GM18499 (cell line): ENCODE data around the gene SEPTIN8.

Experiments
- ATAC-seq: cut with Tn5 transposase; IDR thresholded peaks from one replicate; pipeline ENCODE4 v1.9.1; 2021; ENCODE audit warnings: moderate number of reproducible peaks; ENCODE audit not compliant: insufficient read depth, unreplicated experiment

SEPTIN8 gene, protein sequence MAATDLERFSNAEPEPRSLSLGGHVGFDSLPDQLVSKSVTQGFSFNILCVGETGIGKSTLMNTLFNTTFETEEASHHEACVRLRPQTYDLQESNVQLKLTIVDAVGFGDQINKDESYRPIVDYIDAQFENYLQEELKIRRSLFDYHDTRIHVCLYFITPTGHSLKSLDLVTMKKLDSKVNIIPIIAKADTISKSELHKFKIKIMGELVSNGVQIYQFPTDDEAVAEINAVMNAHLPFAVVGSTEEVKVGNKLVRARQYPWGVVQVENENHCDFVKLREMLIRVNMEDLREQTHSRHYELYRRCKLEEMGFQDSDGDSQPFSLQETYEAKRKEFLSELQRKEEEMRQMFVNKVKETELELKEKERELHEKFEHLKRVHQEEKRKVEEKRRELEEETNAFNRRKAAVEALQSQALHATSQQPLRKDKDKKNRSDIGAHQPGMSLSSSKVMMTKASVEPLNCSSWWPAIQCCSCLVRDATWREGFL

GRCh38 chr5:132777209-132778069 lies at the start of gene SEPTIN8:
Gene SEPTIN8, minus strand, starts transcription at chr5:132777239. Its CDS starts 102 bp downstream, at chr5:132777137.
- no peak for ATAC-seq

- no peak for ATAC-seq
Measured at GRCh38 chr5:132826424-132827082, 49.5 kb upstream of the SEPTIN8 start.

DNA sequence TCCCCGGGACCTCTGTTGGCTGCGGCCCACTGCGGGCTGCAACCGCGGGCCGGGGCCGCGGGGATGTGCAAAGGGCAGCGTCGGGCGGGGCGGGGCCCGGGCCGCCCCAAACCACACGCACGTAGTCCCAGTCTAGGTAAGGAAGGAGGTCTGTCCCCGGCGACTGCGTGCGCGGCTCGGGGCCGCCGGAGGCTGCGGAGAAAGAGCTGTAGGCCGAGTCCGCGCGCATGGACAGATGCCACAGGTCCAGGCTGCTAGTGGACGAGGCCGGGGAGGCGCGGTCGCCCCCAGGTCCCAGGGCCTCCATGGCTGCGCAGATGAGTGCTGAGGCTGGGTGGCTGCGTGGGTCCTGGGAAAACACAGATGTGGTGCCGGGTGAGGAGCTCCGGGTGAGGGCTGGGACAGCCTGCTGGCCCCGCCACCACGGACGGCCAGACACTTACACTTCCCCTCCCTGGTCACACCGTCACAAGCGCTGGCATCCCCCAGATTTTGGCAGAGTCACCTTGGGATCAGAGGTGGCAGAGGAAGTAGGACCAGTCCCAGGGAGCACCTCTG lies 48.9 kb upstream of the SEPTIN8 start:
- ATAC-seq, result no peak

GRCh38 chr5:132825033-132825833 lies 48.2 kb upstream of the SEPTIN8 start:
- ATAC-seq, result no peak

DNA sequence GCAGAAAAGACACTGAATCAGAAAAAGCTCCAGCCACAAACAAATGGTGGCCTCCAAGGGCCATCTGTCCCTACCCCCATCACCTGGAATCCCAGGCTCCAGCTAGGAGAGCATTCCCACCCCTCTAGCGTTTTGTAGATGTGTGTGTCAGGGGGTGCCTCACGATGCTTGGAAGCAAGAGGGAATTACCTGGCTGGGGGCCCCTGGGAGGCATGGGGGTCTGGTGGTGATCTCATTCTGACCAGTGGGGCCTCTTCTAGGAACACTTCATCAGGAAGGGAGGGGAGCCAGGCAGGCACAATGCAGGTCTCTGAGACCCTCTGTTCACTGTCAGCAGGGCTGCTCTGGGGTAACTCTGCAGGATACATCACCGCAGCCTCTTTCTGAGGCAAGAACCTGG lies 47.4 kb upstream of the SEPTIN8 start:
- ATAC-seq, result no peak

DNA sequence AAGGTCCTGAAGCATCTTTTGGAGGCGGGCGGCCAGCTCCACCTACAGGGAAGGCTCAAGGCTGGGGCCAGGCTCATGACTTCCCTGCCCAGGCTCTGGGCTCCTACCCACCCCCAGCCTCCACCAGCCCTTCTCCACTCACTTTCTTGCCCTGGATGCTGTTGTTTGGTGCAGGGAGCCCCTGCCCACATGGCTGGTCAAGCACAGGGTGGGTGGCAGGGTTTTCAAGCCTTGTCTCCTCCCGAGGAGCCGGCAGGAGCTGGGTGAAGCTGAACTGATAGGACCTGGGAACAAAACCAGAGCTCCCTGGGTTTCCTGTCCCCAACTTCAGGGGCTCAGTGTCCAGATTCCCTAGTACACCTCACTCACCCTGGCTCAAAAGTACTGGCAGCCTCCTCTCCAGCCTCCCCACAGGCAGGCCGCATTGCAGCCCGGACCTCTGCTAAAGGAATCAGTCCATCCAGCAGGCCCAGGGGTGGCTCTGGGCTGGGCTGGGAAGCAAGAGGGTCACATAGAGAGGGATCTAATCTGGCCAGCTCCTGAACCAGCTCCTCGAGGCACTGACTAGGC lies 46.5 kb upstream of the SEPTIN8 start:
- ATAC-seq, result no peak

DNA sequence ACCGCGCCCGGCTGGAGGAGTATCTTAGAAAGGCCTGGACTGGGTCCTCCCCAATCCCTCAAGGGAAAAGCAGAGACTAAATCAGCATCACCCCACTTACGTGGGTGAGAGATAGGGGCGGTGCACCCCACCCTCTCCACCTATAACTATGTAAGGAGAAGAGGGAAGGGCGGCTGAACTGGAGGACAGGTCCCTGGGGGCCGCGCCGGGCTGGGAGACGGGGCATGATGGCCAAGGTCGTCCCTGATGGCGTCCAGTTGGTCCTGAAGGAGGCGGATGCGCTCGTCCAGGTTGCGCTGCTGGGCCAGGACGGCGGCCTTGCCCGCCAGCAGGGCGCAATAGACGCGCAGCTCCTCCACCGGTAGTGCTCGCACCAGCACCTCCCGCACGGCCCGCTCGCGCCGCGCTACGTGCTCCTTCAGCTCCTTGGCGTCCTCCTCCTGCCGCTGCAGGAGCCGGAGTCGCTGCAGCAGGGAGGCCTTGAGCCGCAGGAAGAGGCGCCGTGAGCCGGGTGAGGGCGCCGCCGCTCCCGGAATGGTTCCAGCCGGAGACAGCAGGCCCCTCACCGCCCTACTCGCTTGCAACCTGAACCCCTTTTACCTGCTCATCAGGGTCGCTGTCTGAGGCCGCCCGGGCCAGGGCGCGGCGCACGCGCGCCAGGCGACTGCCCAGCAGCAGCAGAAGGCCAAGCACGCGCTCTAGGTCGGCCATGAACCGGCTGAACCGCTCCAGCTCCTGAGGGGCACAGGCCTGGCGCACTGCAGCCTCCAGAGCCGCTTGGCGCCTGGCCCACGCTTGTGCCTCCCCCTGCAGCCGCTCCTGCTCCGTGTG lies 45.8 kb upstream of the SEPTIN8 start:
- no peak for ATAC-seq

DNA sequence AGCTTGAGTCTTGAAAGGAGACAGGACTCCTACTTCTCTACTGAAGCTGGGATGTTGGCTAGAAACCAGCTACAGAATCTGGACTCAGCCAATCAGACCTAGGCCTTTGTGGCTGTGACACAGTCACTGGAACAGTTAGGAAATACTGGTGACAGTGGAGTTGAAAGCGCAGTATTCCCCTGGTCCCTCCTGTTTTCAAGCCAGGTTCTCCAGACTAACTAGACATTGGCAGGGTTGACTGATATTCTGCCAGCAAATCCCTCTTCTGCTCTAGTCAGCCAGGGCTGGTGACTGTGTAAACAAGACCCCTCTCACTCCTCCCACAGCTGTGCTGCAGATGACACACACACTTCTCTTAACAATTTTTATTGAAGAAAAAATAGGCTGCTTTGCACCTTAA lies 44.8 kb upstream of the SEPTIN8 start:
- ATAC-seq, result no peak

- ATAC-seq, result no peak
Measured at GRCh38 chr5:132821350-132821749, 44.3 kb upstream of the SEPTIN8 start.

GRCh38 chr5:132820162-132820754 lies 43.2 kb upstream of the SEPTIN8 start:
- peak; percentile 78 for ATAC-seq

GRCh38 chr5:132819468-132819867 lies 42.4 kb upstream of the SEPTIN8 start:
- ATAC-seq, result no peak

- ATAC-seq, result no peak
Measured at GRCh38 chr5:132817011-132817410, 40.0 kb upstream of the SEPTIN8 start.

- ATAC-seq, result no peak
Measured at GRCh38 chr5:132816554-132816953, 39.5 kb upstream of the SEPTIN8 start.

GRCh38 chr5:132816083-132816482 lies 39.0 kb upstream of the SEPTIN8 start:
- ATAC-seq, result no peak

GRCh38 chr5:132815454-132815853 lies 38.4 kb upstream of the SEPTIN8 start:
- no peak for ATAC-seq

- ATAC-seq, result no peak
Measured at GRCh38 chr5:132814503-132815294, 37.7 kb upstream of the SEPTIN8 start.
